Measurements from ENCODE around the gene PIK3R2. TPM values are rescaled to one million over a fixed set of nuclear protein-coding genes. Genes with fewer than 3 reads are reported as not detected.
"Not testable (repeated sequence)": the region's sequence is repeated elsewhere in the genome, so short reads cannot be mapped to it uniquely, and the experiment has no call there.

PIK3R2 gene
- 10 to 100 TPM in 3 of 4 donors, 1 to 10 TPM in 1; 8.3 to 39.4 (median 32.2) TPM for total RNA-seq

GRCh38 chr19:18152817-18153555 is at the start of gene PIK3R2:
TSS of gene PIK3R2 (plus strand) at chr19:18153163. CDS start at chr19:18155880, 2,717 bp downstream.
- intact Hi-C loops (cut with DNase I; ENCODE audit: low total_unique reads) = no loop called here
- peak within 1 kb of the TSS; percentile 76 for H3K4me3 ChIP-seq (ENCODE audit: low read depth, poor library complexity, severe bottlenecking)
- WGBS, 2 donors = 1% methylated on average over 39 to 58 of the region's 86 CpGs
- peak; percentile 100 for DNase-seq (ENCODE audit: low spot score in 2 of 2)
- no peak for TF ChIP-seq POLR2A (IDR thresholded peaks at IDR 0.05)
- no peak for TF ChIP-seq CTCF (IDR thresholded peaks at IDR 0.05)

GRCh38 chr19:18104793-18105131 is 48.2 kb upstream of the PIK3R2 start:
- TF ChIP-seq POLR2A (IDR thresholded peaks at IDR 0.05) (no peak), CTCF (IDR thresholded peaks at IDR 0.05) (no peak)
- intact Hi-C loops (cut with DNase I; ENCODE audit: low total_unique reads) = no loop called here
- no peak for DNase-seq (ENCODE audit: low spot score in 2 of 2)
- no peak overlapping the region for H3K4me3 ChIP-seq (ENCODE audit: low read depth, poor library complexity, severe bottlenecking)
- 72 to 75% methylated on average over 5 of the region's 5 CpGs for WGBS, 2 donors

- 78 to 81% methylated on average over 7 of the region's 7 CpGs for WGBS, 2 donors
- H3K4me3 ChIP-seq (ENCODE audit: low read depth, poor library complexity, severe bottlenecking); DNase-seq (ENCODE audit: low spot score in 2 of 2); intact Hi-C loops (cut with DNase I; ENCODE audit: low total_unique reads): not testable (repeated sequence)
These were observed 47.7 kb upstream of the PIK3R2 start for GRCh38 chr19:18105259-18105658.

- no peak overlapping the region for H3K4me3 ChIP-seq (ENCODE audit: low read depth, poor library complexity, severe bottlenecking)
- DNase-seq (ENCODE audit: low spot score in 2 of 2) = no peak
- intact Hi-C loops (cut with DNase I; ENCODE audit: low total_unique reads) = no loop called here
- WGBS, 2 donors = 73 to 78% methylated on average over 9 of the region's 9 CpGs
- TF ChIP-seq CTCF (IDR thresholded peaks at IDR 0.05) = no peak
- no peak for TF ChIP-seq POLR2A (IDR thresholded peaks at IDR 0.05)
These were observed 45.7 kb upstream of the PIK3R2 start for GRCh38 chr19:18107235-18107634.

GRCh38 chr19:18108897-18109296 is 44.1 kb upstream of the PIK3R2 start:
- intact Hi-C loops (cut with DNase I; ENCODE audit: low total_unique reads) = no loop called here
- 80 to 87% methylated on average over 2 of the region's 2 CpGs for WGBS, 2 donors
- no peak for DNase-seq (ENCODE audit: low spot score in 2 of 2)
- no peak for TF ChIP-seq CTCF (IDR thresholded peaks at IDR 0.05)
- no peak overlapping the region for H3K4me3 ChIP-seq (ENCODE audit: low read depth, poor library complexity, severe bottlenecking)

- no peak overlapping the region for H3K4me3 ChIP-seq (ENCODE audit: low read depth, poor library complexity, severe bottlenecking)
- intact Hi-C loops (cut with DNase I; ENCODE audit: low total_unique reads) = no loop called here
- no peak for DNase-seq (ENCODE audit: low spot score in 2 of 2)
- no peak for TF ChIP-seq POLR2A (IDR thresholded peaks at IDR 0.05)
- TF ChIP-seq CTCF (IDR thresholded peaks at IDR 0.05) = no peak
- 77 to 78% methylated on average over 11 to 12 of the region's 12 CpGs for WGBS, 2 donors
These were observed 43.6 kb upstream of the PIK3R2 start for GRCh38 chr19:18109341-18109732.
